HEK293T (cell line): ENCODE data around the gene G3BP1.
"Not testable (repeated sequence)": the region's sequence is repeated elsewhere in the genome, so short reads cannot be mapped to it uniquely, and the experiment has no call there.

Source experiments
- CTCF ChIA-PET: fragments of 350-600 bp; formaldehyde crosslinking; extraction: SDS; loops from one replicate; lab custom pipeline; 2021; ENCODE audit warnings: antibody characterized with exemption, inconsistent platforms; lab: Yijun Ruan, JAX
- POLR2A ChIA-PET: fragments of 350-600 bp; formaldehyde crosslinking; extraction: SDS; loops from one replicate; lab custom pipeline; 2020; ENCODE audit warnings: antibody characterized with exemption, inconsistent platforms; lab: Yijun Ruan, JAX
- DNase-seq: peaks from one replicate; pipeline ENCODE4 v3.0.0; 2012; ENCODE audit warnings: mixed read lengths; ENCODE audit errors: extremely low spot score
- ARNT ChIP-seq: fragments of 450-650 bp; IDR thresholded peaks from 2 replicates; pipeline ENCODE4 v1.6.1; 2017; ENCODE audit warnings: mild to moderate bottlenecking
- BHLHE40 ChIP-seq: fragments of 450-650 bp; IDR thresholded peaks from 2 replicates; pipeline ENCODE4 v1.6.1; 2016; ENCODE audit warnings: mild to moderate bottlenecking, moderate library complexity, borderline replicate concordance
- CTBP1 ChIP-seq: fragments of 450-650 bp; IDR thresholded peaks from 2 replicates; pipeline ENCODE4 v1.6.1; 2016; ENCODE audit warnings: borderline replicate concordance
- ELF4 ChIP-seq: fragments of 450-650 bp; IDR thresholded peaks from 2 replicates; pipeline ENCODE4 v1.6.1; 2017; ENCODE audit warnings: antibody characterized with exemption
- FOXA1 ChIP-seq: fragments of 450-650 bp; IDR thresholded peaks from 2 replicates; pipeline ENCODE4 v1.6.1; 2016; ENCODE audit warnings: mild to moderate bottlenecking
- FOXK2 ChIP-seq: fragments of 450-650 bp; IDR thresholded peaks from 2 replicates; pipeline ENCODE4 v1.6.1; 2016; ENCODE audit warnings: mild to moderate bottlenecking
- FOXM1 ChIP-seq: fragments of 450-650 bp; IDR thresholded peaks from 2 replicates; pipeline ENCODE4 v1.6.1; 2017; ENCODE audit warnings: mild to moderate bottlenecking, borderline replicate concordance
- HDGF ChIP-seq: fragments of 450-650 bp; IDR thresholded peaks from 2 replicates; pipeline ENCODE4 v1.6.1; 2017; ENCODE audit warnings: antibody characterized with exemption, borderline replicate concordance
- L3MBTL2 ChIP-seq: fragments of 450-650 bp; conservative IDR thresholded peaks from 2 replicates; pipeline ENCODE4 v1.6.1; 2016; ENCODE audit warnings: mild to moderate bottlenecking
- LEF1 ChIP-seq: fragments of 450-650 bp; IDR thresholded peaks from 2 replicates; pipeline ENCODE4 v1.6.1; 2017; ENCODE audit warnings: mild to moderate bottlenecking, borderline replicate concordance
- NFRKB ChIP-seq: fragments of 450-650 bp; IDR thresholded peaks from 2 replicates; pipeline ENCODE4 v1.6.1; 2016; ENCODE audit warnings: mild to moderate bottlenecking, moderate library complexity
- SP1 ChIP-seq: fragments of 450-650 bp; IDR thresholded peaks from 2 replicates; pipeline ENCODE4 v1.6.1; 2017
- SUZ12 ChIP-seq: fragments of 450-650 bp; IDR thresholded peaks from 2 replicates; pipeline ENCODE4 v1.6.1; 2016; ENCODE audit warnings: mild to moderate bottlenecking
- TARDBP ChIP-seq: fragments of 450-650 bp; IDR thresholded peaks from 2 replicates; pipeline ENCODE4 v1.6.1; 2016
- ZNF384 ChIP-seq: fragments of 450-650 bp; IDR thresholded peaks from 2 replicates; pipeline ENCODE4 v1.6.1; 2016
- TF ChIP-seq, protein P1 (sequence below): fragments of 450-650 bp; IDR thresholded peaks from 2 replicates; pipeline ENCODE4 v1.6.1; 2016

The G3BP1 gene

DNA sequence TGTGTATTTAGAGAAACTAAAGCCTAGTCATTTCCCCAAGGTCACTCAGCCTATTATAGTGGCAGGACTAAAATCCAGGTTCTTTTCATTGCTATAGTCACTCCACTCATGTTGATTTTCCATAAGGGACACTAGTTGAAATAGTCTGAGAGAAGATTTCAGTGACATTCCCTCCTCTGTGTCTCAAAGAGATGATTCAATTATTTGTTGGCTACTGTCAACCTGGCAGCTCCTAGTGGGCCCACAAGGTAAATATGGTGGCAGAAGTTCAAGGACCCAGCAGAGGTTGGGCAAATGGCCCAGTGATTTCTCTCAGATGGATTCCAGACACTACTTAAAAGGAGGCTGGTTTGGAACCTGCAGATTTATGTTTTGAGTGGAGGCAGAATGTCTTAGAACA lies 48.1 kb downstream of the G3BP1 start:
- DNase-seq: no peak
- POLR2A ChIA-PET: no interaction called here
- TF ChIP-seq FOXM1: no peak
- no peak for TF ChIP-seq ARNT
- TF ChIP-seq NFRKB: no peak
- TF ChIP-seq LEF1: no peak
- TF ChIP-seq, protein P1, sequence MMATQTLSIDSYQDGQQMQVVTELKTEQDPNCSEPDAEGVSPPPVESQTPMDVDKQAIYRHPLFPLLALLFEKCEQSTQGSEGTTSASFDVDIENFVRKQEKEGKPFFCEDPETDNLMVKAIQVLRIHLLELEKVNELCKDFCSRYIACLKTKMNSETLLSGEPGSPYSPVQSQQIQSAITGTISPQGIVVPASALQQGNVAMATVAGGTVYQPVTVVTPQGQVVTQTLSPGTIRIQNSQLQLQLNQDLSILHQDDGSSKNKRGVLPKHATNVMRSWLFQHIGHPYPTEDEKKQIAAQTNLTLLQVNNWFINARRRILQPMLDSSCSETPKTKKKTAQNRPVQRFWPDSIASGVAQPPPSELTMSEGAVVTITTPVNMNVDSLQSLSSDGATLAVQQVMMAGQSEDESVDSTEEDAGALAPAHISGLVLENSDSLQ: no peak
- TF ChIP-seq SUZ12: no peak
- TF ChIP-seq CTBP1: no peak
- TF ChIP-seq BHLHE40: no peak
- no peak for TF ChIP-seq L3MBTL2
- TF ChIP-seq SP1: no peak
- TF ChIP-seq TARDBP: no peak
- TF ChIP-seq FOXK2: no peak
- no peak for TF ChIP-seq ELF4
- TF ChIP-seq HDGF: no peak
- TF ChIP-seq ZNF384: no peak
- no peak for TF ChIP-seq FOXA1
- CTCF ChIA-PET: interaction anchor here (1.0 kb wide), 2 partner anchors 18 to 323 kb away, joined by 3 read pairs; no protein-coding TSS in a partner anchor

DNA sequence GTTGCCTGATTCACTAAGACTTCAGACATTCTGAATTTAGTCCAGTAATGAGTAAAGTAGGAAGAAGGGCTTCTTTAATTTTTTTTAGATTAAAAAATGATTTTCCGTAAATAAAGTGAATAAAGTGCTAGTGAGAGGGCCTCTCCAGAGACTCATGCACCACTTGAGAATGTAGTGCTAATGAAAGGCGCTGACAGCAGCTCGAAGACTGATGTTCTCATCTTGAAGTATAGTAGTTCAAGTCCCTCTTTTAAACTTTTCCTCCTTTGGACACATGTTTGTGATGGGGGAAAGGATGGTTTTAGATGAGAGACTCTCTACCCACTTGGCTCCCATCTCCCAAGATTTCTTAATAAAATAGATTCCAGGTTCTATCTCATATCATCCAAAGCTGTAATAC lies 48.5 kb downstream of the G3BP1 start:
- no peak for DNase-seq
- ChIA-PET POLR2A (no interaction called here), CTCF (no interaction called here)
- TF ChIP-seq FOXK2 (no peak), FOXM1 (no peak), ZNF384 (no peak), ARNT (no peak), L3MBTL2 (no peak), BHLHE40 (no peak), TARDBP (no peak), ELF4 (no peak), SUZ12 (no peak), CTBP1 (no peak), LEF1 (no peak), HDGF (no peak), SP1 (no peak)

- ChIA-PET POLR2A (no interaction called here), CTCF (no interaction called here)
- TF ChIP-seq FOXM1 (no peak), FOXK2 (no peak), L3MBTL2 (no peak), FOXA1 (no peak), BHLHE40 (no peak), LEF1 (no peak)
- TF ChIP-seq, protein P1: no peak
- no peak for DNase-seq
Observed at GRCh38 chr5:151820903-151821302, 49.1 kb downstream of the G3BP1 start.

DNA sequence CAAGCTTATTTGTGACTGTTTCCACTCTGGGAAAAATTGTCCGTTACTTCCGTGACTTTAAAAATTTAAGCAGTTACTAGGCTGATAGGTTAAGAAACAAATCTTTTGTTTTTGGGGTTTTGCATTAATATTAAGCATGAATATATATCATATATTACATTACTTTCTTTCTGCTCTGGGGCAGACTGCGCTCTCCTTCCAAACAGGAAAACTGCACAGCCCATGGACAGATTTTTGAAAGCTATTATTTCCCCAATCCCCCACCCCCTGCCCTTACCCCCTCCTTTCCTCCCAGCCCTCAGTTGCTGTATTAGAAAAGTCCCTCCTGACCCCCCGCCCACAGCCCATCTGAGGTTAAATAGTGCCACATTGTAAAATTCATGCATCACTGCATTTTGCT lies 50.4 kb downstream of the G3BP1 start:
- TF ChIP-seq ARNT: no peak
- CTCF ChIA-PET: no interaction called here
- DNase-seq: no peak
- POLR2A ChIA-PET: no interaction called here

DNA sequence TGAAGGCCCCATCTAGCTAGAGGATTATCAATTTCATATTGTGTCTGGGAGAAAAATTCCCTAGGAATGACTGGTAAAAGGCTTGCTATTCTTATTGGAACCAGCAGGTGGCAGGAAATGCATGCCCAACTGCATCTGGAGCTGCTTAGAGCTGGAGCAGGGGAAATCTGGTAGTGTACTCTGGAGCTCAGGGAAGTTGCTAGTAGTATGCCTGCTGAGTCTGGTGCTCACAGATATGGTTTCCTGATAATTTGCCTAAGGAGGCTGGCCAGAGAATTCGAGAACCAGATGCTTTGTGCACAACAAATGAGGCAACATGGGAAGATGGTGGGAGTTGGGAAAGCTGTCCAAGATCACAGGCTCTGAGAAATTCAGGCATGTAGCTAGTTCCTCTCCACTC lies 53.7 kb downstream of the G3BP1 start:
- DNase-seq: peak; percentile 71
- ChIA-PET CTCF (interaction anchor here (0.6 to 2.3 kb wide), 12 partner anchors 9 to 689 kb away, joined by 3 to 37 read pairs (median 4); no protein-coding TSS in a partner anchor), POLR2A (no interaction called here)
- TF ChIP-seq TARDBP (no peak), L3MBTL2 (no peak), HDGF (no peak), BHLHE40 (no peak), FOXK2 (no peak), SP1 (no peak), FOXM1 (no peak), SUZ12 (no peak), FOXA1 (no peak), ZNF384 (no peak), NFRKB (no peak), LEF1 (no peak), ARNT (no peak)
- TF ChIP-seq, protein P1: no peak

DNA sequence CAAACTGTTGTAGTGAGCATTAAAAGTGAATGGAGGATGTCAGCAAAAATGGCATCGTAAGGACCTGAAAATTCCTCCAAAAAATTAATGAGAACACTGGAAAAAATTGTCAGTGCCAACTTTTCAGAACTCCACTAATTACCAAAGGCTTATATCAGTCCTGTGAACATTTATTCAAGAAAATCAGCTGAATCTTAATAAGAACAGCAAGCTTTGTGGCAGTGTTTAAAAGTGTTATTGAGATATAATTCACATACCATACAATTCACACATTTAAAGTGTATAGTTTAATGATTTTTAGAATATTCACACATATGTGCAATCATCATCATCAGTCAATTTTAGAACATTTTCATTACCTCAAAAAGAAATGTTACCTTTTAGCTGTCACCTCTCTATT lies 57.6 kb downstream of the G3BP1 start:
- POLR2A ChIA-PET: no interaction called here
- TF ChIP-seq HDGF: no peak
- TF ChIP-seq CTBP1: no peak
- no peak for TF ChIP-seq L3MBTL2
- TF ChIP-seq TARDBP: no peak
- TF ChIP-seq FOXA1: no peak
- TF ChIP-seq, protein P1: no peak
- CTCF ChIA-PET: interaction anchor here (1.2 kb wide), 1 partner anchor 677 kb away, joined by 3 read pairs; no protein-coding TSS in a partner anchor
- DNase-seq: no peak

DNA sequence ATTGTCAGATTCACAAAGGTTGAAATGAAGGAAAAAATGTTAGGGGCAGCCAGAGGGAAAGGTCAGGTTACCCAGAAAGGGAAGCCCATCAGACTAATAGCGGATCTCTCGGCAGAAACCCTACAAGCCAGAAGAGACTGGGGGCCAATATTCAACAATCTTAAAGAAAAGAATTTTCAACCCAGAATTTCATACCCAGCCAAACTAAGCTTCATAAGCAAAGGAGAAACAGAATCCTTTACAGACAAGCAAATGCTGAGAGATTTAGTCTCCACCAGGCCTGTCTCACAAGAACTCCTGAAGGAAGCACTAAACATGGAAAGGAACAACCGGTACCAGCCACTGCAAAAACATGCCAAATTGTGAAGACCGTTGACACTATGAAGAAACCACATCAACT lies 61.1 kb downstream of the G3BP1 start:
- DNase-seq, POLR2A ChIA-PET, CTCF ChIA-PET: not testable (repeated sequence)
